Measurements from ENCODE around the gene C19orf25.
A peak's percentile ranks its signal among the peaks of the same experiment; 100 is the strongest.

Gene C19orf25

GRCh38 chr19:1478934-1479707, at the start of gene C19orf25:
Gene C19orf25, minus strand, starts transcription at chr19:1479215. Its CDS starts 312 bp downstream, at chr19:1478903.
- DNase-seq (ENCODE audit: insufficient read length, low spot score) (peak; percentile 98), FAIRE-seq (no peak)
- TF ChIP-seq CTCF (IDR thresholded peaks at IDR 0.05; ENCODE audit: insufficient read depth, missing control alignments), result no peak

- FAIRE-seq, result no peak
- TF ChIP-seq CTCF (IDR thresholded peaks at IDR 0.05; ENCODE audit: insufficient read depth, missing control alignments), result no peak
- no peak for DNase-seq (ENCODE audit: insufficient read length, low spot score)
Measured at GRCh38 chr19:1527650-1528309, 48.8 kb upstream of the C19orf25 start.

GRCh38 chr19:1526979-1527649, 48.1 kb upstream of the C19orf25 start:
- TF ChIP-seq CTCF (IDR thresholded peaks at IDR 0.05; ENCODE audit: insufficient read depth, missing control alignments), result no peak

GRCh38 chr19:1526066-1526778, 47.2 kb upstream of the C19orf25 start:
- DNase-seq (ENCODE audit: insufficient read length, low spot score) (no peak), FAIRE-seq (no peak)
- no peak for TF ChIP-seq CTCF (IDR thresholded peaks at IDR 0.05; ENCODE audit: insufficient read depth, missing control alignments)

More at GRCh38 chr19:1526979-1527649, 48.1 kb upstream of the C19orf25 start:
- DNase-seq (ENCODE audit: insufficient read length, low spot score) (no peak), FAIRE-seq (no peak)

GRCh38 chr19:1525343-1525742, 46.3 kb upstream of the C19orf25 start:
- no peak for TF ChIP-seq CTCF (IDR thresholded peaks at IDR 0.05; ENCODE audit: insufficient read depth, missing control alignments)
- DNase-seq (ENCODE audit: insufficient read length, low spot score), result no peak
- no peak for FAIRE-seq

- FAIRE-seq (no peak), DNase-seq (ENCODE audit: insufficient read length, low spot score) (no peak)
- TF ChIP-seq CTCF (IDR thresholded peaks at IDR 0.05; ENCODE audit: insufficient read depth, missing control alignments), result no peak
Measured at GRCh38 chr19:1524972-1525325, 45.9 kb upstream of the C19orf25 start.
